A549 (cell line): Measurements from ENCODE around the gene RNF144A. TPM values are rescaled to one million over a fixed set of nuclear protein-coding genes. Genes with fewer than 3 reads are reported as not detected.

Source experiments
- ATAC-seq, 2 experiments: fragments of 200-7000 bp in 1 of 2; fragments of >200 bp in 1 of 2; cut with Nextera tagmentation in 1 of 2; cut with Tn5 transposase in 1 of 2; 3 replicates each; pipeline versions ENCODE4 v1.8.0 to v1.9.1; 2018 to 2020; ENCODE audit warnings: mild to moderate bottlenecking in 1 of 2, moderate library complexity in 1 of 2
- CTCF ChIA-PET: fragments of 300-600 bp; sonication (Branson Sonifier 250); formaldehyde crosslinking; extraction: SDS; loops from one replicate; lab custom pipeline; 2021; ENCODE audit warnings: antibody characterized with exemption, inconsistent platforms; lab: Yijun Ruan, JAX
- POLR2A ChIA-PET: fragments of 350-600 bp; formaldehyde crosslinking; extraction: SDS; loops from one replicate; lab custom pipeline; 2021; ENCODE audit warnings: antibody characterized with exemption, inconsistent platforms; lab: Yijun Ruan, JAX
- DNase-seq, 2 experiments: peaks; one replicate each; pipeline versions ENCODE4 v3.0.0 to v3.0.0-alpha.2; 2011 to 2016; ENCODE audit warnings: low read depth in 1 of 2, low spot score in 1 of 2
- FAIRE-seq: peaks from 2 replicates; lab custom pipeline; 2011; peaks lifted over from hg19 to GRCh38; lab: Jason Lieb, UNC
- H3K27ac ChIP-seq, 2 experiments: fragments of >200 bp; sonication (Bioruptor Twin); formaldehyde crosslinking; 3 replicates each; pipeline ENCODE4 v1.5.1; 2016 to 2017
- H3K4me1 ChIP-seq: fragments of >200 bp; sonication (Bioruptor Twin); formaldehyde crosslinking; 3 replicates; pipeline ENCODE4 v1.6.1; 2016
- H3K4me2 ChIP-seq: fragments of >200 bp; sonication (Bioruptor Twin); formaldehyde crosslinking; 3 replicates; pipeline ENCODE4 v1.6.1; 2016
- H3K4me3 ChIP-seq: fragments of >200 bp; sonication (Bioruptor Twin); formaldehyde crosslinking; 3 replicates; pipeline ENCODE4 v1.5.1; 2016
- H3K9me3 ChIP-seq: fragments of >200 bp; sonication (Bioruptor Twin); formaldehyde crosslinking; 3 replicates; pipeline ENCODE4 v1.6.1; 2016
- ATOH8 ChIP-seq: fragments of 250-450 bp; sonication (Bioruptor Pico); IDR thresholded peaks from 2 replicates; pipeline ENCODE4 v1.5.0; 2020; ENCODE audit warnings: low read depth, mild to moderate bottlenecking, moderate library complexity
- CHD4 ChIP-seq: fragments of 200-600 bp; sonication (generic); IDR thresholded peaks from 2 replicates; pipeline ENCODE4 v1.6.1; 2016; ENCODE audit warnings: antibody characterized with exemption, mild to moderate bottlenecking, borderline replicate concordance
- CTCF ChIP-seq: fragments of >200 bp; sonication (Bioruptor Twin); formaldehyde crosslinking; IDR thresholded peaks from 3 replicates; pipeline ENCODE4 v1.5.1; 2016
- EHF ChIP-seq: fragments of 250-450 bp; sonication (Bioruptor Pico); IDR thresholded peaks from 2 replicates; pipeline ENCODE4 v1.5.0; 2020; ENCODE audit warnings: mild to moderate bottlenecking
- EP300 ChIP-seq, 2 experiments: fragments of >200 bp; sonication (Bioruptor Twin); formaldehyde crosslinking; IDR thresholded peaks; 2 replicates in 1 of 2; 3 replicates in 1 of 2; pipeline ENCODE4 v1.6.1; 2016 to 2017
- GATA3 ChIP-seq: IDR thresholded peaks from 2 replicates; pipeline ENCODE4 v1.6.1; 2012; ENCODE audit warnings: borderline replicate concordance
- HEYL ChIP-seq: fragments of 250-450 bp; sonication (Bioruptor Pico); IDR thresholded peaks from 2 replicates; pipeline ENCODE4 v1.8.0; 2021; ENCODE audit warnings: mild to moderate bottlenecking, moderate library complexity
- HOXB13 ChIP-seq: fragments of 250-450 bp; sonication (Bioruptor Pico); IDR thresholded peaks from 2 replicates; pipeline ENCODE4 v1.5.0; 2020; ENCODE audit warnings: low read depth, mild to moderate bottlenecking, moderate library complexity
- JUN ChIP-seq, 2 experiments: fragments of >200 bp; sonication (Bioruptor Twin); formaldehyde crosslinking; IDR thresholded peaks; 2 replicates in 1 of 2; 3 replicates in 1 of 2; pipeline ENCODE4 v1.6.1; 2016 to 2017
- JUNB ChIP-seq: fragments of >200 bp; sonication (Bioruptor Twin); formaldehyde crosslinking; IDR thresholded peaks from 2 replicates; pipeline ENCODE4 v1.6.1; 2016
- KDM1A ChIP-seq: fragments of 200-600 bp; sonication (generic); IDR thresholded peaks from 2 replicates; pipeline ENCODE4 v1.6.1; 2016; ENCODE audit warnings: low read depth, mild to moderate bottlenecking
- MAZ ChIP-seq: fragments of 150-350 bp; IDR thresholded peaks from 2 replicates; pipeline ENCODE4 v1.6.1; 2014; ENCODE audit warnings: antibody characterized with exemption, low read depth, low read length, borderline replicate concordance
- MYC ChIP-seq: IDR thresholded peaks from 2 replicates; pipeline ENCODE4 v1.6.1; 2012; ENCODE audit warnings: mild to moderate bottlenecking, inconsistent platforms, low read length, improper control_type of control experiment, borderline replicate concordance
- NFE2L2 ChIP-seq: fragments of 150-350 bp; conservative IDR thresholded peaks from 2 replicates; pipeline ENCODE4 v1.6.1; 2014; ENCODE audit warnings: low read length
- NR3C1 ChIP-seq: fragments of >200 bp; sonication (Bioruptor Twin); formaldehyde crosslinking; IDR thresholded peaks from 3 replicates; pipeline ENCODE4 v1.6.1; 2017
- POLR2A ChIP-seq: IDR thresholded peaks from 2 replicates; pipeline ENCODE4 v1.6.1; 2012; ENCODE audit warnings: mild to moderate bottlenecking, low read length
- POLR2AphosphoS2 ChIP-seq: conservative IDR thresholded peaks from 2 replicates; pipeline ENCODE4 v1.6.1; 2012; ENCODE audit warnings: low read length, improper control_type of control experiment, inconsistent platforms
- RARB ChIP-seq: fragments of 250-450 bp; sonication (Bioruptor Pico); IDR thresholded peaks from 2 replicates; pipeline ENCODE4 v1.8.0; 2021; ENCODE audit warnings: mild to moderate bottlenecking, moderate library complexity
- TFCP2L1 ChIP-seq: fragments of 250-450 bp; sonication (Bioruptor Pico); IDR thresholded peaks from 2 replicates; pipeline ENCODE4 v1.5.0; 2021; ENCODE audit warnings: mild to moderate bottlenecking
- TP53 ChIP-seq: fragments of 250-450 bp; sonication (Bioruptor Pico); IDR thresholded peaks from 2 replicates; pipeline ENCODE4 v1.5.0; 2021; ENCODE audit warnings: mild to moderate bottlenecking, moderate library complexity
- USF2 ChIP-seq: fragments of 450-650 bp; IDR thresholded peaks from 2 replicates; pipeline ENCODE4 v1.6.1; 2014; ENCODE audit warnings: antibody characterized with exemption
- ZFP36 ChIP-seq: fragments of 450-650 bp; IDR thresholded peaks from 2 replicates; pipeline ENCODE4 v1.6.1; 2014; ENCODE audit warnings: borderline replicate concordance; ENCODE audit not compliant: partially characterized antibody
- WGBS: methylation state at CpG from one replicate; pipeline ENCODE4 v1.1.6; 2017; ENCODE audit errors: missing lambda C conversion rate; 5-methylcytosine and 5-hydroxymethylcytosine counted together
- polyA plus RNA-seq, 4 experiments: library from polyadenylated mRNA; depleted of rRNA in 3 of 4; stranded (reverse); fragments of >200 nt; fragmentation: RNase III in 1 of 4; extraction: RNeasy Plus Mini Kit Qiagen cat#74134 plus additional on column Dnase treatment in 1 of 4; gene quantifications; 2 replicates in 3 of 4; 3 replicates in 1 of 4; pipeline ENCODE4 v1.2.3, GENCODE V29; 2011 to 2017

The RNF144A gene
- polyA plus RNA-seq, 2 of the 4 experiments (the other 2 are of a cell fraction): 4.4 to 9.6 TPM

- TF ChIP-seq MYC (no peak), GATA3 (no peak), ATOH8 (CRISPR knock-in tag) (no peak), CTCF (no peak), JUNB (no peak), USF2 (no peak), NFE2L2 (no peak), RARB (CRISPR knock-in tag) (no peak), POLR2A (no peak), MAZ (no peak)
- no peak for ATAC-seq
- 8% methylated on average over 2 of the region's 2 CpGs for WGBS
- no peaks in the 10 kb centered on the region for H3K4me1 ChIP-seq
- ChIA-PET POLR2A (no interaction called here), CTCF (interaction anchor here (0.8 to 3.6 kb wide), 5 partner anchors 8 to 159 kb away, joined by 3 to 12 read pairs (median 8); partner anchors contain the start of genes CMPK2 and RNF144A)
- H3K27ac ChIP-seq: no peak overlapping the region
- no peak overlapping the region for H3K4me2 ChIP-seq
- no peak for FAIRE-seq
- no peaks in the 10 kb centered on the region for H3K9me3 ChIP-seq
- no peak overlapping the region for H3K4me3 ChIP-seq
- DNase-seq: no peak
Observed at GRCh38 chr2:6885551-6885950, 31.7 kb upstream of the RNF144A start.

- Histone ChIP-seq H3K4me3 (no peak overlapping the region), H3K9me3 (no peaks in the 10 kb centered on the region), H3K4me2 (no peak overlapping the region), H3K27ac (no peak overlapping the region), H3K4me1 (no peaks in the 10 kb centered on the region)
- POLR2A ChIA-PET: no interaction called here
- ATAC-seq: no peak
- no peak for FAIRE-seq
- 20% methylated on average over 3 of the region's 3 CpGs for WGBS
- no peak for DNase-seq
- TF ChIP-seq NR3C1 (no peak), TFCP2L1 (CRISPR knock-in tag) (no peak), EP300 (IDR thresholded peaks at IDR 0.05) (no peak), EHF (CRISPR knock-in tag) (no peak), NFE2L2 (no peak), ZFP36 (no peak), HOXB13 (CRISPR knock-in tag) (no peak), CHD4 (no peak), JUN (IDR thresholded peaks at IDR 0.05) (no peak), POLR2AphosphoS2 (no peak), KDM1A (no peak), POLR2A (no peak), HEYL (no peak)
- CTCF ChIA-PET: interaction anchor here (0.8 to 3.6 kb wide), 6 partner anchors 8 to 158 kb away, joined by 3 to 12 read pairs (median 8); partner anchors contain the start of genes CMPK2 and RNF144A
Observed at GRCh38 chr2:6885968-6886367, 31.2 kb upstream of the RNF144A start.

- H3K27ac ChIP-seq: no peak overlapping the region
- FAIRE-seq: no peak
- CTCF ChIA-PET: interaction anchor here (1.1 to 3.6 kb wide), 4 partner anchors 9 to 210 kb away, joined by 4 to 16 read pairs (median 12); no protein-coding TSS in a partner anchor
- no peak for TF ChIP-seq TP53 (CRISPR knock-in tag)
- no peak for TF ChIP-seq GATA3
- no peak overlapping the region for H3K4me3 ChIP-seq
- POLR2A ChIA-PET: no interaction called here
- no peaks in the 10 kb centered on the region for H3K4me1 ChIP-seq
- H3K9me3 ChIP-seq: no peaks in the 10 kb centered on the region
- DNase-seq: no peak
- no peak for ATAC-seq
- no peak overlapping the region for H3K4me2 ChIP-seq
- 8% methylated on average over 3 of the region's 3 CpGs for WGBS
Observed at GRCh38 chr2:6887751-6888192, 29.4 kb upstream of the RNF144A start.
